ENCODE measurements around the gene MLXIPL.

DNA sequence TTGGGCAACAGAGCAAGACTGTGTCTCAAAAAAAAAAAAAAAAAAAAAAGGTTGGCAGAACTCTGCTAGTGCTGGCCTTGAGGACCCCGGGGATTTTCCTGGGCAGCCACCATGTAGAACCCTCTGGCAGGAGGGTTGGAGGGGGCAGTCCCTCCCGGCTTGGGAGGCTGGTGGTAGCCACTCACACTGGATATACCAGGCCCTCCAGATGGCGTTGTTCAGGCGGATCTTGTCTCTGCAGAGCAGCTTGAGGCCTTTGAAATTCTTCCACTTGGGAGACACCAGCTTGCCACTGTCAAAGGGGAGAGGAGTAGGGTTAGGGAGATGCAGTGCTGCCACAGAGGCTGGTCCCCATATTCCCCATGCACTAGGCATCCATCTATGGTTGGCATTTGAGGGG, 8.4 kb downstream of the MLXIPL start:
- TF ChIP-seq POLR2AphosphoS5 (IDR thresholded peaks at IDR 0.05; ENCODE audit: borderline replicate concordance, low read depth, low read length) (no peak), EZH2 (IDR thresholded peaks at IDR 0.05) (no peak)
